ENCODE data around the gene FAM133A. TPM values are rescaled to one million over a fixed set of nuclear protein-coding genes. Genes with fewer than 3 reads are reported as not detected.

Gene FAM133A
- under 1 TPM in 1 of 4 donors, not detected in 3; 0.12 TPM for total RNA-seq

DNA sequence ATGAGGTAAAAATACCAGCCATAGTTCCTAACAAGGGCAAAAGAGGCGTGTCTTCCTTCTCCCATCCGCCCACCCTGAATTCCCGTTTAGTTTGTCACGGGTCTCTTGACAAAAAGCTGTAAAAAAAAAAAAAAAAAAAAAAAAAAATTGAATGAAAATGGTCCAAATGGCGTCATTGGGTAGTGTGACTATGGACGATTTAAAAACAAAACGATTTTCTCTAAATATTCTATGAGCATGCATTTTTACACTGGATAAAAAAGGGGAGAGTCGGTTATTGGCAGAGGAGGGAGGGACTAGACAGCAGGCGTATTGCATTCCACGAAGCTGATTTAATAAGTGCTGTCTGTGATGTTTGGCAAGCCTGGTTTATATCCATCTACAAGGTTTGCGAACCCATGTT lies at the start of gene FAM133A:
TSS of gene FAM133A (plus strand) at position 338 of the 403 bp plus-strand sequence. CDS start 35,214 bp downstream, outside the sequence.
- no peaks in the 10 kb centered on the region for H3K9me3 ChIP-seq
- H3K4me1 ChIP-seq: peaks cover 0 to 9% (median 0%) of the 10 kb centered on the region in 3 donors
- TF ChIP-seq, protein P1, sequence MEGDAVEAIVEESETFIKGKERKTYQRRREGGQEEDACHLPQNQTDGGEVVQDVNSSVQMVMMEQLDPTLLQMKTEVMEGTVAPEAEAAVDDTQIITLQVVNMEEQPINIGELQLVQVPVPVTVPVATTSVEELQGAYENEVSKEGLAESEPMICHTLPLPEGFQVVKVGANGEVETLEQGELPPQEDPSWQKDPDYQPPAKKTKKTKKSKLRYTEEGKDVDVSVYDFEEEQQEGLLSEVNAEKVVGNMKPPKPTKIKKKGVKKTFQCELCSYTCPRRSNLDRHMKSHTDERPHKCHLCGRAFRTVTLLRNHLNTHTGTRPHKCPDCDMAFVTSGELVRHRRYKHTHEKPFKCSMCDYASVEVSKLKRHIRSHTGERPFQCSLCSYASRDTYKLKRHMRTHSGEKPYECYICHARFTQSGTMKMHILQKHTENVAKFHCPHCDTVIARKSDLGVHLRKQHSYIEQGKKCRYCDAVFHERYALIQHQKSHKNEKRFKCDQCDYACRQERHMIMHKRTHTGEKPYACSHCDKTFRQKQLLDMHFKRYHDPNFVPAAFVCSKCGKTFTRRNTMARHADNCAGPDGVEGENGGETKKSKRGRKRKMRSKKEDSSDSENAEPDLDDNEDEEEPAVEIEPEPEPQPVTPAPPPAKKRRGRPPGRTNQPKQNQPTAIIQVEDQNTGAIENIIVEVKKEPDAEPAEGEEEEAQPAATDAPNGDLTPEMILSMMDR (IDR thresholded peaks at IDR 0.05): no peak
- TF ChIP-seq EP300 (IDR thresholded peaks at IDR 0.05) (no peak), POLR2AphosphoS5 (IDR thresholded peaks at IDR 0.05) (no peak), POLR2A (IDR thresholded peaks at IDR 0.05) (no peak)
- peak within 1 kb of the TSS; percentile 63 to 95 for H3K4me3 ChIP-seq
- peak within 1 kb of the TSS; percentile 30 to 80 (median 77) for H3K27ac ChIP-seq
- WGBS, 2 donors (ENCODE audit: low coverage in 1 of 2): 0 to 4% methylated on average over 9 to 10 of the region's 11 CpGs
- H3K36me3 ChIP-seq: no peaks in the 10 kb centered on the region
- peak; percentile 52 for ATAC-seq
- no peaks in the 10 kb centered on the region for H3K27me3 ChIP-seq

DNA sequence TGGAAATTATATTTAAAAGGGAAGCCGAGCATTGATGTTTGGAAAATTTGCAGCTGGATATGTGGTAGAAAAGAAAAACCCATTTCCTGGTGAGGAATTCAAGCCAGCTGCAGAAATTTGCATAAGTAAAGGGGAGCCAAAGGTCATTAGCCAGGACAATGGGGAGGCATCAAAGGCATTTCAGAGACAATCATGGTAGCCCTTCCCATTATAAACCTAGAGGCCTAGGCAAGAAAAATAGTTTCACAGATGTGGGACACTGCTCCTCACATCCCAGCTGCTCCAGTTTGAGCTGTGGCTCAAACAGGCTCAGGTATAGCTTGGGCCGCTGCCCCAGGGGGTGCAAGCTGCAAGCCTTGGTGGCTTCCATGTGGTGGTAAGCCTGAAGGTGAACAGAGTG lies 36.4 kb upstream of the FAM133A start:
- 88% methylated on average over 2 of the region's 2 CpGs; no CpG with 5 or more reads in 1 of the 2 donors for whole genome bisulfite sequencing, 2 donors (ENCODE audit: low coverage in 1 of 2)
- Histone ChIP-seq H3K27me3 (no peaks in the 10 kb centered on the region), H3K27ac (no peak overlapping the region), H3K4me1 (no peaks in the 10 kb centered on the region), H3K4me3 (no peak overlapping the region), H3K9me3 (no peaks in the 10 kb centered on the region), H3K36me3 (no peaks in the 10 kb centered on the region)
- no peak for ATAC-seq
- no peak for TF ChIP-seq POLR2AphosphoS5 (IDR thresholded peaks at IDR 0.05)
- no peak for TF ChIP-seq POLR2A (IDR thresholded peaks at IDR 0.05)
- TF ChIP-seq, protein P1 (IDR thresholded peaks at IDR 0.05): no peak

DNA sequence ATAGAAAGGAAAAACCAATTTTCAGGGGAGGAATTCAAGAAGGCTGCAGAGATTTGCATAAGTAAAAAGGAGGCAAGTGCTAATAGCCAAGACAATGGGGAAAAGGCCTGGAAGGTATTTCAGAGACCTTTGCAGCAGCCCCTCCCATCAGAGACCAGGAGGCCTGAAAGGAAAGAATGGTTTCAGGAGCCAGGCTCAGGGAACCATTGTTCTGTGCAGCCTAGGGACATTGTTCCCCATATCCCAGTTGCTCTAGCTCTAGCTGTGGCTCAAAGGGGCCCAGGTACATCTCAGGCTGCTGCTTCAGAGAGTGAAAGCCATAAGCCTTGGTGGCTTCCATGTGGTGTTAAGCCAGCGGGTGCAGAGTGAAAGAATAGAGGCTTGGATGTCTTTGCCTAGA lies 24.6 kb upstream of the FAM133A start:
- no peaks in the 10 kb centered on the region for H3K9me3 ChIP-seq
- H3K4me1 ChIP-seq: no peaks in the 10 kb centered on the region
- TF ChIP-seq POLR2AphosphoS5 (IDR thresholded peaks at IDR 0.05) (no peak), POLR2A (IDR thresholded peaks at IDR 0.05) (no peak), EP300 (IDR thresholded peaks at IDR 0.05) (no peak)
- no peaks in the 10 kb centered on the region for H3K36me3 ChIP-seq
- H3K27ac ChIP-seq: no peak overlapping the region
- no CpG with 5 or more reads among the region's 1 CpG for WGBS, 2 donors (ENCODE audit: low coverage in 1 of 2)
- ATAC-seq: no peak
- no peaks in the 10 kb centered on the region for H3K27me3 ChIP-seq
- H3K4me3 ChIP-seq: no peak overlapping the region

DNA sequence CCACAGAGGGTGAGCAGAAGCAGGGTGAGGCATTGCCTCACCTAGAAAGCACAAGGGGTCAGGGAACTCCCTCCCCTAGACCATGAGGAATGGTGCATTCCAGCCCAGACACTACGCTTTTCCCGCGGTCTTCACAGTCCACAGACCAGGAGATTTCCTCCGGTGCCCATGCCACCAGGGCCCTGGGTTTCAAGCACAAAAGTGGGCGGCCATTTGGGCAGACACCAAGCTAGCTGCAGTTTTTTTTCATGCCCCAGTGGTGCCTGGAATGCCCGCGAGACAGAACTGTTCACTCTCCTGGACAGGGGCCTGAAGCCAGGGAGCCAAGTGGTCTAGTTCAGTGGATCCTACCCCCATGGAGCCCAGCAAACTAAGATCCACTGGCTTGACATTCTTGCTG lies 13.4 kb upstream of the FAM133A start:
- Histone ChIP-seq H3K9me3 (no peaks in the 10 kb centered on the region), H3K4me3 (no peak overlapping the region), H3K27me3 (no peaks in the 10 kb centered on the region), H3K4me1 (no peaks in the 10 kb centered on the region), H3K27ac (no peak overlapping the region), H3K36me3 (no peaks in the 10 kb centered on the region)
- ATAC-seq: no peak
- WGBS, 2 donors (ENCODE audit: low coverage in 1 of 2): no CpG with 5 or more reads among the region's 7 CpGs
- no peak for TF ChIP-seq POLR2A (IDR thresholded peaks at IDR 0.05)
- no peak for TF ChIP-seq POLR2AphosphoS5 (IDR thresholded peaks at IDR 0.05)
- TF ChIP-seq EP300 (IDR thresholded peaks at IDR 0.05): no peak
- TF ChIP-seq, protein P1 (IDR thresholded peaks at IDR 0.05): no peak

DNA sequence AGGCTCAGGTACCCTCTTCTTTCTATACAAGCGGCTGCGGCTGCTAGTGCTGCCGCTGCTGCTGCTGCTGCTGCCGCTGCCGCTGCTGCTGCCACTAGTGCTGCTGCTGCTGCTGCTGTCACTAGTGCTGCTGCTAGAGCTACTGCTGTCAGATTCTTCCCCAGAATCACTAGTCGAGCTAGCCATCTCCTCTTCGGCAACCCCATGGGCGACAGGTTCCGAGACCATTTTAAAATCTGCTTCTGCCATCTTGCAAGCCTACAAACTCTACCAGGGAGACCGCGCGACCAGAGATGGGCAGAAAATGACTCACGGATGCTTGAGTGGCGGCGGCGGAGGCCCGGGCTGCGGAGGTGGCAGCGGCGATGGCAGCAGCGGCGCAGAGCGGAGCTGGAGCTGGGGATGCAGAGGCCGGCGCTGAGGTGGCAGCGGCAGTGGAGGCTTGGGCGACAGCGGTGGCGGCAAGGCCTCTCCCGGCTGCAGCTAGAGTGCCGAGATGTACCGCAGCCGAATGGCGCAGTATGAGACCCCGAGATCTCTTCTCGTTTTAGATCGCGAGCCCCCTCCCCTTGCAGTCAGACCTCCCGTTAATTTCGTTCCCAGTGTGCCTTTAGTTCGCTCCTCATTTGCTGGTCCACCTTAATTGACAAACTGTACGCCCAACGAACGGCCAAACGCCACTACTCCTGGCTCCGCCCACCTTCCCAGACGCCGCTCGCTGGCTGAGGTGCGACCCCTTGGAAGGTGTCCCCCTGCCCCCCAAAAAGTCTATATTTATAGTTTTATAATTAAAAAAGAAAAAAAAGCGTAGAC lies 744 bp upstream of the FAM133A start, which contains the start of gene NAP1L3:
TSS of gene NAP1L3 (minus strand) at position 523 of the 813 bp plus-strand sequence. CDS start at position 249, 274 bp downstream.
- Histone ChIP-seq H3K36me3 (no peaks in the 10 kb centered on the region), H3K4me3 (peak within 1 kb of the TSS; percentile 63 to 95), H3K4me1 (peaks cover 0 to 9% (median 0%) of the 10 kb centered on the region in 3 donors), H3K9me3 (no peaks in the 10 kb centered on the region), H3K27ac (peak within 1 kb of the TSS; percentile 30 to 80 (median 77)), H3K27me3 (no peaks in the 10 kb centered on the region)
- peak; percentile 84 for ATAC-seq
- TF ChIP-seq POLR2A (IDR thresholded peaks at IDR 0.05): no peak
- TF ChIP-seq POLR2AphosphoS5 (IDR thresholded peaks at IDR 0.05): peak; percentile 16
- TF ChIP-seq, protein P1 (IDR thresholded peaks at IDR 0.05): no peak
- no peak for TF ChIP-seq EP300 (IDR thresholded peaks at IDR 0.05)
- 0% methylated on average over 7 to 11 of the region's 51 CpGs for WGBS, 2 donors (ENCODE audit: low coverage in 1 of 2)

Data from gastroesophageal sphincter (tissue), 4 donors.